Measurements from ENCODE around the gene NSRP1.

DNA sequence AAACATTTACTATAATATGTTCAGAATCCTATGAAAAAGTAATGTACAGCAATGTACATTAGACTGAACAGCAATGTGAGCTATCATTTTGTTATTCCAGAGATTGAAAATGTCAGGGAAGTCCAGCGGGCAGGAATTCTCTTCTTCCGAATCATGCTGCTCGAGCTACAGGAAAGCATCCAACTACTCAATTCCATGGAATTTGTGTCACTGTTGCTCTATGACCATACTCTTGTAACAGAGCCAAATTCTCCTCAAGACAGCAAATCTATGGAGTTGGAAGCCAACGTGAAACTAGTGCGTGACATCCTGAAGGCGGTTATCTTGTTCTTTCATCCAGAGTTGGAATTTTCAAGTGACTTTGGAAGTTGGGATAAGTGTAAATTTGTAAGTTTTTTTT lies 24.8 kb upstream of the NSRP1 start:
- TF ChIP-seq SP1 (CRISPR knock-in tag; conservative IDR thresholded peaks at IDR 0.05) (no peak), TEAD4 (CRISPR knock-in tag; IDR thresholded peaks at IDR 0.05) (no peak), TP53 (CRISPR knock-in tag; IDR thresholded peaks at IDR 0.05) (no peak)
- TF ChIP-seq, protein P1, sequence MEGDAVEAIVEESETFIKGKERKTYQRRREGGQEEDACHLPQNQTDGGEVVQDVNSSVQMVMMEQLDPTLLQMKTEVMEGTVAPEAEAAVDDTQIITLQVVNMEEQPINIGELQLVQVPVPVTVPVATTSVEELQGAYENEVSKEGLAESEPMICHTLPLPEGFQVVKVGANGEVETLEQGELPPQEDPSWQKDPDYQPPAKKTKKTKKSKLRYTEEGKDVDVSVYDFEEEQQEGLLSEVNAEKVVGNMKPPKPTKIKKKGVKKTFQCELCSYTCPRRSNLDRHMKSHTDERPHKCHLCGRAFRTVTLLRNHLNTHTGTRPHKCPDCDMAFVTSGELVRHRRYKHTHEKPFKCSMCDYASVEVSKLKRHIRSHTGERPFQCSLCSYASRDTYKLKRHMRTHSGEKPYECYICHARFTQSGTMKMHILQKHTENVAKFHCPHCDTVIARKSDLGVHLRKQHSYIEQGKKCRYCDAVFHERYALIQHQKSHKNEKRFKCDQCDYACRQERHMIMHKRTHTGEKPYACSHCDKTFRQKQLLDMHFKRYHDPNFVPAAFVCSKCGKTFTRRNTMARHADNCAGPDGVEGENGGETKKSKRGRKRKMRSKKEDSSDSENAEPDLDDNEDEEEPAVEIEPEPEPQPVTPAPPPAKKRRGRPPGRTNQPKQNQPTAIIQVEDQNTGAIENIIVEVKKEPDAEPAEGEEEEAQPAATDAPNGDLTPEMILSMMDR (IDR thresholded peaks at IDR 0.05), result no peak
